Measurements from ENCODE around the gene STPG1. TPM values are rescaled to one million over a fixed set of nuclear protein-coding genes. Genes with fewer than 3 reads are reported as not detected.

The STPG1 gene
- polyA plus RNA-seq, 1 donor from 2014 or later = 0.89 TPM

DNA sequence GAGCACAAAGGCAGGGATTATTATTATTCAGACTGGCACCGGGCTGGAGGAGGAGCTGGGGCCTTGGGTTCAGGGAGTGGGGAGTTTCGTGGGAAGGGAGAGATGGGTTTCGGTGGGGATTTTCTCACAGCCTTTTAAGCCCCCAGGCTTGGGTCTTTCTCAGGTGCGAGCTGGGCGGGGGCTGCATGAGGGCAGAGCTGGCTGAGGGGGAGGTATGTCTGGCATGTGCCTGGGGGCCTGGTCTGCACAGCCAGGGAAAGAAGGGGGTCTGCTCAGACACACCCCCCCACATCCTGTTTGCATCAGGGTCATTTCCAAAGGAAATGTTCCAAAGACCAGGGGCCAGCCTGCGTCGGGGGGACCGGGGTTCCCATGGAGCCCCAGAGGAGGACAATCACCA lies 72.8 kb downstream of the STPG1 start:
- H3K27me3 ChIP-seq (ENCODE audit: insufficient read depth, low read depth, low read length) = no peaks in the 10 kb centered on the region
- H2AFZ ChIP-seq (ENCODE audit: low read depth, low read length) = no peak overlapping the region
- H3K36me3 ChIP-seq (ENCODE audit: insufficient read depth, low read length) = no peaks in the 10 kb centered on the region
- no peak overlapping the region for H3K4me3 ChIP-seq (ENCODE audit: low read length)
- no peaks in the 10 kb centered on the region for H3F3A ChIP-seq (ENCODE audit: insufficient read depth, low read length, poor library complexity, severe bottlenecking)
- H3K27ac ChIP-seq (ENCODE audit: low read length) = no peak overlapping the region
- no peak for TF ChIP-seq CTCF (IDR thresholded peaks at IDR 0.05; ENCODE audit: poor library complexity, severe bottlenecking)
- TF ChIP-seq POLR2AphosphoS5 (IDR thresholded peaks at IDR 0.05) = no peak
- TF ChIP-seq EP300 (conservative IDR thresholded peaks at IDR 0.05; ENCODE audit: poor library complexity, severe bottlenecking) = no peak
- TF ChIP-seq RAD21 (conservative IDR thresholded peaks at IDR 0.05) = no peak
- TF ChIP-seq SMC3 (conservative IDR thresholded peaks at IDR 0.05; ENCODE audit: poor library complexity) = no peak
- TF ChIP-seq MXI1 (conservative IDR thresholded peaks at IDR 0.05; ENCODE audit: poor library complexity, severe bottlenecking) = no peak
- TF ChIP-seq EZH2 (IDR thresholded peaks at IDR 0.05; ENCODE audit: borderline replicate concordance, insufficient read depth, low read length, poor library complexity, severe bottlenecking) = no peak
- no peak for TF ChIP-seq TAF1 (IDR thresholded peaks at IDR 0.05; ENCODE audit: low read depth)
- no peak for TF ChIP-seq REST (IDR thresholded peaks at IDR 0.05; ENCODE audit: borderline replicate concordance)
- no peak overlapping the region for H3K4me2 ChIP-seq (ENCODE audit: low read length)
- H3K9ac ChIP-seq (ENCODE audit: low read length) = no peak overlapping the region
- H3K79me2 ChIP-seq (replicated peaks; ENCODE audit: insufficient read depth, low read length) = no peaks in the 10 kb centered on the region
- no peaks in the 10 kb centered on the region for H3K9me3 ChIP-seq (ENCODE audit: low read length)
- no peaks in the 10 kb centered on the region for H3K9me2 ChIP-seq (ENCODE audit: insufficient read depth, low read length)
- no peaks in the 10 kb centered on the region for H4K20me1 ChIP-seq (ENCODE audit: insufficient read depth)

DNA sequence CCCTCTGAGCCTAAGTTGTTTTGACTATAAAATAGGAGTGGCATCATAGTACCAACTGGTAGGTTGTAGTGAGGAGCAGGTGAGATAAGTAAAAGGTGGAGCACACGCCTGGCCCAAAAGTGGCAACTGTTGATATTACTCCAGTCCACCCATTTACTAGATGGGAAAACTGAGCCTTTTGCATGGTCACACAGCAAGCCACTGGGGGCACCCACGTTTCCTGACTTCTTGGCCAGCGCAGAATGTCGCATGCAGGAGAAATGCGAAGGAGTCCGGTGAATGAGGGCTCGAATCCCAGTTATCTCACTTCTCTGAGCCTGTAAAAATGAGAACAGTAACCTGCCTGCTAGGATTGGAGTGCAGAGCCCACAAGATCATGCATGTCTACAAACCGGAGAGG lies 73.6 kb downstream of the STPG1 start:
- H3K9ac ChIP-seq (ENCODE audit: low read length) = no peak overlapping the region
- no peaks in the 10 kb centered on the region for H3K9me2 ChIP-seq (ENCODE audit: insufficient read depth, low read length)
- no peak overlapping the region for H3K4me3 ChIP-seq (ENCODE audit: low read length)
- H4K20me1 ChIP-seq (ENCODE audit: insufficient read depth) = no peaks in the 10 kb centered on the region
- H3F3A ChIP-seq (ENCODE audit: insufficient read depth, low read length, poor library complexity, severe bottlenecking) = no peaks in the 10 kb centered on the region
- H3K9me3 ChIP-seq (ENCODE audit: low read length) = no peaks in the 10 kb centered on the region
- H3K27me3 ChIP-seq (ENCODE audit: insufficient read depth, low read depth, low read length) = no peaks in the 10 kb centered on the region
- TF ChIP-seq TAF1 (IDR thresholded peaks at IDR 0.05; ENCODE audit: low read depth) = no peak
- no peak for TF ChIP-seq RAD21 (conservative IDR thresholded peaks at IDR 0.05)
- no peak for TF ChIP-seq EZH2 (IDR thresholded peaks at IDR 0.05; ENCODE audit: borderline replicate concordance, insufficient read depth, low read length, poor library complexity, severe bottlenecking)
- no peak for TF ChIP-seq CTCF (IDR thresholded peaks at IDR 0.05; ENCODE audit: poor library complexity, severe bottlenecking)
- TF ChIP-seq MXI1 (conservative IDR thresholded peaks at IDR 0.05; ENCODE audit: poor library complexity, severe bottlenecking) = no peak
- TF ChIP-seq SMC3 (conservative IDR thresholded peaks at IDR 0.05; ENCODE audit: poor library complexity) = no peak
- no peak for TF ChIP-seq REST (IDR thresholded peaks at IDR 0.05; ENCODE audit: borderline replicate concordance)
- no peak for TF ChIP-seq POLR2AphosphoS5 (IDR thresholded peaks at IDR 0.05)
- TF ChIP-seq EP300 (conservative IDR thresholded peaks at IDR 0.05; ENCODE audit: poor library complexity, severe bottlenecking) = no peak
- H3K79me2 ChIP-seq (replicated peaks; ENCODE audit: insufficient read depth, low read length) = no peaks in the 10 kb centered on the region
- no peak overlapping the region for H3K27ac ChIP-seq (ENCODE audit: low read length)
- H3K36me3 ChIP-seq (ENCODE audit: insufficient read depth, low read length) = no peaks in the 10 kb centered on the region
- H3K4me2 ChIP-seq (ENCODE audit: low read length) = no peak overlapping the region
- no peak overlapping the region for H2AFZ ChIP-seq (ENCODE audit: low read depth, low read length)

Measured in neural cell (in vitro differentiated cells).